AG09309 (cell line): Measurements from ENCODE around the gene SNX2.

Source experiments
- DNase-seq: peaks from one replicate; pipeline ENCODE4 v3.0.0-alpha.2; 2010; ENCODE audit warnings: low read depth
- H3K4me3 ChIP-seq: 2 replicates; pipeline ENCODE4 v1.5.1; 2011; ENCODE audit warnings: mild to moderate bottlenecking, low read depth, low read length, moderate library complexity; ENCODE audit not compliant: control insufficient read depth
- TF ChIP-seq, protein P1 (sequence below): IDR thresholded peaks from 2 replicates; pipeline ENCODE4 v1.5.1; 2011; ENCODE audit warnings: mild to moderate bottlenecking, low read depth, low read length, inconsistent platforms; ENCODE audit not compliant: insufficient read depth, control insufficient read depth; ENCODE audit errors: missing control alignments

SNX2 gene

DNA sequence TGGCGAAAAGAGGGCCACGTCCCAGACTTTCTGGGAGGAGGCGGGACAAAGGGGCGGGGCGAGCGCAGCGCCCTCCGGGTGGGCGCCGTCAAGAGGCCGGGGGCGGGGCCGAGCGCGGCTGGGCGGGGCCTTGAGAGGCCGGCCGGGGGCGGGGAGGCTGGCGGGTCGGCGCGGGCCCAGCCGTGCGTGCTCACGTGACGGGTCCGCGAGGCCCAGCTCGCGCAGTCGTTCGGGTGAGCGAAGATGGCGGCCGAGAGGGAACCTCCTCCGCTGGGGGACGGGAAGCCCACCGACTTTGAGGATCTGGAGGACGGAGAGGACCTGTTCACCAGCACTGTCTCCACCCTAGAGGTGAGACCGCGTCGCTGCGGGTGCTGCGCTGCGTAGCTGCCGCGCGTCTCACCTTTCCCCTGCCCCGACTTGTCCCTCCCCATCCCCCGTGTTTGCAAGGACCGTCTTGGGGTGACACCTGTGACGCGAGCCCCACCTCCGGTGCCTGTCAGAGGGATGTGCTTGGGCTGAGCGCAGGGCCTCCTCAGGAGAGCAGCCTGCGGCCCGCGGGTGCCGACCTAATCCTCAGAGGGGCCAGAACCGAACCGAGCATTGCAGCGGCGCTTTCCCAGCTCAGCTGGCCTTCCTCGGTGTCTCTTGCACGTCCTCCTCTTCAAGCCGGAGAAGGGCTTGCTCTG, at the start of gene SNX2:
Gene SNX2, plus strand, starts transcription at position 220 of the 689 bp plus-strand sequence. Its CDS starts 24 bp downstream, at position 244.
- DNase-seq = peak; percentile 25
- peak within 1 kb of the TSS; percentile 94 for H3K4me3 ChIP-seq
- TF ChIP-seq, protein P1, sequence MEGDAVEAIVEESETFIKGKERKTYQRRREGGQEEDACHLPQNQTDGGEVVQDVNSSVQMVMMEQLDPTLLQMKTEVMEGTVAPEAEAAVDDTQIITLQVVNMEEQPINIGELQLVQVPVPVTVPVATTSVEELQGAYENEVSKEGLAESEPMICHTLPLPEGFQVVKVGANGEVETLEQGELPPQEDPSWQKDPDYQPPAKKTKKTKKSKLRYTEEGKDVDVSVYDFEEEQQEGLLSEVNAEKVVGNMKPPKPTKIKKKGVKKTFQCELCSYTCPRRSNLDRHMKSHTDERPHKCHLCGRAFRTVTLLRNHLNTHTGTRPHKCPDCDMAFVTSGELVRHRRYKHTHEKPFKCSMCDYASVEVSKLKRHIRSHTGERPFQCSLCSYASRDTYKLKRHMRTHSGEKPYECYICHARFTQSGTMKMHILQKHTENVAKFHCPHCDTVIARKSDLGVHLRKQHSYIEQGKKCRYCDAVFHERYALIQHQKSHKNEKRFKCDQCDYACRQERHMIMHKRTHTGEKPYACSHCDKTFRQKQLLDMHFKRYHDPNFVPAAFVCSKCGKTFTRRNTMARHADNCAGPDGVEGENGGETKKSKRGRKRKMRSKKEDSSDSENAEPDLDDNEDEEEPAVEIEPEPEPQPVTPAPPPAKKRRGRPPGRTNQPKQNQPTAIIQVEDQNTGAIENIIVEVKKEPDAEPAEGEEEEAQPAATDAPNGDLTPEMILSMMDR = peak; percentile 7

DNA sequence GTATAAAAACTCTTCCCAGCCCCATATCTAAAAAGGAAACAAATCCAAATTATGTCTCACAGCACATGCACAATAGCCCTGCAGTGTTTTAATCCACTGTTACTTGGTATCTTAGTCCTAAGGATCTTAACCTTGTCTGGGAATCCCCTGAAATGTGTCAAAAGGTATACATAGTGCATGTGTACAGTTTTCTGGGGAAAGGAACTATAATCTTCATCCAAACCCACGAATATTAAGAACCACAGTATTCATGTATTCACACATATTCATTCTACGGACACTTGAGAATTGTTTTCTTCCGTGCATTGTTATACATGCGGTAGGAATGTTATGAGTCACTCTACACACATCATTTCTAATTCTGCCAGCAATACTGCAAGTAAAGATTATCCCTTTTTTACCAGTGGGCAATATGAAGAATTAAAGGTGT, 47.8 kb upstream of the SNX2 start:
- H3K4me3 ChIP-seq = no peak overlapping the region
- TF ChIP-seq, protein P1 = no peak
- peak; percentile 24 for DNase-seq

- TF ChIP-seq, protein P1 = no peak
- H3K4me3 ChIP-seq = no peak overlapping the region
- no peak for DNase-seq
Measured at GRCh38 chr5:122730037-122730436, 44.8 kb upstream of the SNX2 start.

DNA sequence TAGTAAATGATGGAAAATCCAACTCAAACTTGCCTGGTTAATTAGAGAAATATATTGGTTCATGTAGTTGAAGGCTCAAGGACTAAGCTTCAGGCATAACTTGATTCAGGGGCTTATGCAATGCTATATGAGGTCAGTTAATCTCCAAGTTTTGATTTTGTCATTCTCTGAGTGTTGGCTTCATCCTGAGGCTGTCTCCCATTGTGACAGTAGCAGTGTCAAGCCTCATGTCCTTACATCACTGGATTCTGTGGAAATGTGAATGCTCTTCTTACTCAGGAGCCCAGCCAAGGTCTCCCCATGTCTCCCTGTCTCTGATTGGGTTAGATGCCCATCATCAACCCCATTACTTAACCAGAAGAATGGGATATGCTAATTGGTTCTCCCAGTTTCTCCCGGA, 44.4 kb upstream of the SNX2 start:
- TF ChIP-seq, protein P1 = no peak
- DNase-seq = no peak
- no peak overlapping the region for H3K4me3 ChIP-seq

GRCh38 chr5:122736086-122736845, 38.6 kb upstream of the SNX2 start:
- no peak for DNase-seq
- H3K4me3 ChIP-seq = no peak overlapping the region
- TF ChIP-seq, protein P1 = no peak

GRCh38 chr5:122738088-122738487, 36.8 kb upstream of the SNX2 start:
- no peak for DNase-seq
- TF ChIP-seq, protein P1 = no peak
- no peak overlapping the region for H3K4me3 ChIP-seq
